ENCODE data around the gene RAP2C.
A peak's percentile ranks its signal among the peaks of the same experiment; 100 is the strongest.
"Not testable (repeated sequence)": the region's sequence is repeated elsewhere in the genome, so short reads cannot be mapped to it uniquely, and the experiment has no call there.

RAP2C gene

DNA sequence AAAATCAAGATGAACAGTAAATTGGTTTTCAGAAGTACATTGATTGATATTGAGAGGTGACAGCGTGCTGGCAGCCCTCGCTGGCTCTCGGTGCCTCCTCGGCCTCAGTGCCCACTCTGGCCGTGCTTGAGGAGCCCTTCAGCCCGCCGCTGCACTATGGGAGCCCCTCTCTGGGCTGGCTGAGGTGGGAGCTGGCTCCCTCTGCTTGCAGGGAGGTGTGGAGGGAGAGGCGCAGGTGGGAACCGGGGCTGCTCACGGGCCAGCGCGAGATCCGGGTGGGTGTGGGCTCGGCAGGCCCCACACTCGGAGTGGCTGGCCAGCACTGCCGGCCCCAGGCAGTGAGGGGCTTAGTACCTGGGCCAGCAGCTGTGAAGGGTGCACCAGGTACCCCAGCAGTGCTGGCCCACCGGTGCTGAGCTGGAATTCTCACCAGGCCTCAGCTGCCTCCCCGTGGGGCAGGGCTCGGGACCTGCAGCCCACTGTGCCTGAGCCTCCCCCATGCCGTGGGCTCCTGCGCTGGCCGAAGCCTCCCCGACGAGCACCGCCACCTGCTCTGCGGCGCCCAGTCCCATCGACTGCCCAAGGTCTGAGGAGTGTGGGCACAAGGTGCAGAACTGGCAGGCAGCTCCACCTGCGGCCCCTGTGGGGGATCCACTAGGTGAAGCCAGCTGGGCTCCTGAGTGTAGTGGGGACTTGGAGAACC is 25.2 kb downstream of the RAP2C start:
- DNase-seq, result no peak

- DNase-seq, result no peak
Measured at GRCh38 chrX:132191938-132192337, 27.3 kb downstream of the RAP2C start.

GRCh38 chrX:132188175-132188574 is 31.1 kb downstream of the RAP2C start:
- no peak for DNase-seq

DNA sequence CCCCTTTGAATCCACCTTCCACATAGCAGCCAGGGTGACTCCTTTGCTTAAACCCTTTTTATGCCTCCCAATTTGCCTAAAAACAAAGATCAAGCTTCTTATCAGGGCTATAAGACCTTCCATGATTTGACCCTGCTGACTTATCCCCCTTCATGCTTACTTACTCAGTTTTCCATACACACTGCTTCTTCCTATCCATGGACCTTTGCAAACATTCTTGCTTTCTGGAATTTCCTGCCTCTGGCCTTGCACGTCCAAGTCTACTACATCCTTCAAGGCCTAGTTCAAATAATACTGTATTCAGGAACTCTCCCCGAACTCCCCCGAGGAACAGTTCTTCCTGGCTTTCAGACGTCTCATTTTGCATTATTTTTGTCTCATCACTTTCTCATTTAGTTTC is 31.8 kb downstream of the RAP2C start:
- DNase-seq, result no peak

DNA sequence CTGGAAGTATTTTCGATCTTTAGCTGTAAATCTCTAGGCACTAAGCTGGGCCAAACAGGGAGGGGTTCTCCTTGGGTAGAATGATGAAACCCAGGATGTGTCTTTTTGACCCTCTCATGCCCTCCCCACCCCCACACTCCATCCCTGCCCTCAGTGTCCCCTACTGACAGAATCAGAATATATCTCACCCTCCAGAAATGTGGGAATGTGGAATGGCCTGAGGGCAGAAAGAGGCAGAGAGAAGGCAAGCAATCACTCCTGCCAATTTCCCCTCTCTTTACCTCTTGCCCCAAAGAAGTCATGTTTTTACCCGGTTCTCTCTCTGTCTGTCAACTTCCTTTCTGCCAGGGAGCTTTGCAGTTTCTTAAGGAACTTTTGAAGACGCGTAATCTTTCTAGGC is 34.4 kb downstream of the RAP2C start:
- DNase-seq, result no peak

DNA sequence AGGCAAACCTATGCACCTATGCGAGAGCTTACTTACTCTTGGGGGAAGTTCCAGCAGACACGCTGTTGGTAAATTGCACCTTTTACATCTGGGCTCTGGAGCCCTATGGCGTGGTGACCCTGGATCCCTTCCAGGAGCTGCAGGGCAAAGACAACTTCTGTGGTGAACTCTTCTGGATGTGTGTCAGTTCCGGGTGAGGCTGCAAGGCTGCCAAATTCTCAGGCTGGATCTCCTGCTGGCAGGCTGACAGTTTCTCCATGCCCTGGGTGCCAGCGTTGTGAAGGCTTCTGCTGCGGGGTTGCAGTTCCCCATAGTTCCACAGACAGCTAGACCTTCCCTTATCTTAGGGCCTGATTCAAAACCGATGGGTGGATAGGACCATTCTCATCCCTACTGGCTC is 37.9 kb downstream of the RAP2C start:
- peak; percentile 92 for DNase-seq

DNA sequence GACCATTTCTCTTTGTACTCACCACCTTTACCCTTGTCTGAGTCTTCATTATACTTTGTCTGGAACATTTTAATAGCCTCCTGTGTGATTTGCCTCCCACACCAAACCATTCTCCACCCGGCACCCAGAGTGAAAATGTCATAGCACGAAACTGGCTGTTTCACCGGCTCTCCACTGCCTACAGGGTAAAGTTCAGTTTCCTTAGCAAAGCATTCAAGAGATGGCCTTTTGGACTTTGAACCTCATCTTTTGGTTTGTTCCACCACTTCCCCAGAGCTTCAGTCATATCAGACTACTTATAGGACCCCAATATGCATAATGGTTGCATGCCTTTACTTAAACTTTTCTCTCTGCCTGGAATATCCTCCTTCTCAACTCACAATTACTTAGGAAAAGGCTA is 38.3 kb downstream of the RAP2C start:
- no peak for DNase-seq

- no peak for DNase-seq
Measured at GRCh38 chrX:132173647-132174046, 45.6 kb downstream of the RAP2C start.

DNA sequence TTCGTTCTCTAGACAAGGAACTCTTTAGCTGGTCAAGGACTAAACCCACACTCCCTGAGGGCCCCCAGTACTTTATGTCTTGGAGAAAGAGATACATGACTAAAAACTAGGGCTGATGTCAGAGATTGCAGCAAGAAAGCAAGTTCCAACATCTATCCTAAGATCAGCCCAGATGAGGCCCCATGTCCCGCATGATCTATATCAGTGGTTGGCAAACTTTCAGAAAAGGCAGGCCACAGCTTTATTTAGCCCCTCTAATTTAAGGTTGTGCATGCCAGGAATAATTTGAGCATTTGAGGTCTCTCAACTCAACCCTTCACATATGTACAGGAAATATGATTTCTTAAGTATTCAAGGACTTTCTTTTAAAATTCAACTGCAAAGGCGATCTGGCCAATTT is 47.4 kb downstream of the RAP2C start:
- DNase-seq, result no peak

- DNase-seq, result no peak
Measured at GRCh38 chrX:132171478-132171877, 47.8 kb downstream of the RAP2C start.

DNA sequence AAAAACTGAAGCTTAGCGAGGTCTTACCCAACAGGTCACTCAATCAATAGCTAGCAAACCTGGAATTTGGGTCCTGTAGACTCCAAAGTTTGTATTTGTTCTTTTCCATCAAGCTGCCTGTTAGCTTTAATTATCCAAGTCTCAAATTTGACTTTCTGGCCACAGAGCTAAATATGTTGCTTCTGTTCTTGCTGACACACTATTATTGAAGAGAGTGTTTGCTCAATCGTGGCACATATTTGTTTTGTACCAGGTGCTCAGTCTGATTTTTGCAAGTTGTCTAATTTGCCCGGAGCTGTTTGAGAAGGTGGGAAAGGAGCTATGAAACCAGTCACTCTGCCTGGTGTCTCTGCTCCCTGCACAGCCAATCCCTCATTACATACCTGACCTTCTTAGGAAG is 49.7 kb downstream of the RAP2C start:
- peak; percentile 71 for DNase-seq

DNA sequence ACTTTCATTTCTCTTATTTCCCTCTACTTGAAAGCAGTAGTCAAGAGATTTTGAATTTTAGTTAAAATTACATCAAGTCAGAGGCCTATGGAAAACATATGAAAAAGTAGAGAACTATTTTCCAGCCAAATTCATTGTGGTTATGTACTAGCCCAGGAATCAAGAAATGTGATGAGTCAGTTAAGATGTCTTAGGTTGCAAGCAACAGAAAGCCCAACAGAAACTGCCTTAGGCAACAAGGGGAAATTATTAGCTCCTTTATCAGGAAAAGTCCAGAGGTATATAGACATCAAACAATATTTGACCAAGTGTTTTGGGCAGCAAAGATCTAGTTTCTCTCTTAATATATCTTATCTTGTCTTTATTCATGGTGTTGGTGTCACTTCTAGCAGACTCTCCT is 53.6 kb downstream of the RAP2C start:
- DNase-seq, result no peak

- DNase-seq, result no peak
Measured at GRCh38 chrX:132165005-132165404, 54.2 kb downstream of the RAP2C start.

GRCh38 chrX:132163094-132163493 is 56.2 kb downstream of the RAP2C start:
- not testable (repeated sequence) for DNase-seq

- DNase-seq, result no peak
Measured at GRCh38 chrX:132153166-132153565, 66.1 kb downstream of the RAP2C start.

Data from RPMI8226 (cell line).